Esophagus muscularis mucosa (tissue), 4 donors: ENCODE data around the gene PIGL. TPM values are rescaled to one million over a fixed set of nuclear protein-coding genes. Genes with fewer than 3 reads are reported as not detected.

Experiments
- DNase-seq: peaks from one replicate; pipeline ENCODE4 v3.0.0-alpha.2; 2017; ENCODE audit errors: extremely low spot score
- H3K27ac ChIP-seq, 4 donors: fragments of 200-600 bp; sonication (generic); replicated peaks in 1 of 4; 1 replicate in 3 of 4; 2 replicates in 1 of 4; pipeline ENCODE4 v1.5.1; 2016 to 2019; ENCODE audit warnings: mild to moderate bottlenecking in 1 of 4
- H3K27me3 ChIP-seq, 4 donors: fragments of 200-600 bp; sonication (generic); one replicate each; pipeline versions ENCODE4 v1.5.1 to v1.6.0; 2016 to 2019
- H3K36me3 ChIP-seq, 4 donors: fragments of 200-600 bp; sonication (generic); one replicate each; pipeline ENCODE4 v1.5.1; 2016 to 2019
- H3K4me1 ChIP-seq, 4 donors: fragments of 200-600 bp; sonication (generic); one replicate each; pipeline ENCODE4 v1.5.1; 2016 to 2019
- H3K4me3 ChIP-seq, 4 donors: fragments of 200-600 bp; sonication (generic); 1 replicate in 2 of 4; 2 replicates in 2 of 4; pipeline ENCODE4 v1.5.1; 2016 to 2019; ENCODE audit warnings: mild to moderate bottlenecking in 4 of 4, moderate library complexity in 1 of 4
- H3K9me3 ChIP-seq, 4 donors: fragments of 200-600 bp; sonication (generic); 1 replicate in 3 of 4; 2 replicates in 1 of 4; pipeline ENCODE4 v1.5.1; 2016 to 2019
- EP300 ChIP-seq: sonication (generic); formaldehyde crosslinking; IDR thresholded peaks from one replicate; pipeline ENCODE4 v1.6.1; 2017; ENCODE audit warnings: antibody characterized with exemption
- POLR2A ChIP-seq: fragments of 450-650 bp; IDR thresholded peaks from one replicate; pipeline ENCODE4 v1.6.1; 2017; ENCODE audit warnings: antibody characterized with exemption, moderate library complexity, mild to moderate bottlenecking, low read depth
- POLR2AphosphoS5 ChIP-seq, 2 donors: sonication (generic); formaldehyde crosslinking; IDR thresholded peaks; one replicate each; pipeline ENCODE4 v1.6.1; 2017; ENCODE audit warnings: antibody characterized with exemption in 2 of 2
- WGBS: methylation state at CpG from one replicate; pipeline ENCODE4 v1.1.5; 2018; 5-methylcytosine and 5-hydroxymethylcytosine counted together
- intact Hi-C: fragments of 100-400 bp; cut with DNase I; formaldehyde crosslinking; loops from one replicate; pipeline ENCODE4 v1.15.1; 2023
- total RNA-seq, 4 donors: library from RNA; depleted of rRNA; stranded (reverse); fragments of >200 nt; gene quantifications; one replicate each; pipeline versions ENCODE4 v1.1.0 to v1.2.1, GENCODE V29; 2016
- TF ChIP-seq, protein P1 (sequence below), 3 experiments: fragments of 200-600 bp in 2 of 3; fragments of 450-650 bp in 1 of 3; sonication (generic) in 2 of 3; IDR thresholded peaks; one replicate each; pipeline ENCODE4 v1.5.1; 2017 to 2019; ENCODE audit warnings: antibody characterized with exemption in 3 of 3, mild to moderate bottlenecking in 2 of 3, moderate library complexity in 1 of 3

PIGL gene
- total RNA-seq, 4 donors from 2014 or later: 10.0 to 21.7 (median 16.5) TPM

DNA sequence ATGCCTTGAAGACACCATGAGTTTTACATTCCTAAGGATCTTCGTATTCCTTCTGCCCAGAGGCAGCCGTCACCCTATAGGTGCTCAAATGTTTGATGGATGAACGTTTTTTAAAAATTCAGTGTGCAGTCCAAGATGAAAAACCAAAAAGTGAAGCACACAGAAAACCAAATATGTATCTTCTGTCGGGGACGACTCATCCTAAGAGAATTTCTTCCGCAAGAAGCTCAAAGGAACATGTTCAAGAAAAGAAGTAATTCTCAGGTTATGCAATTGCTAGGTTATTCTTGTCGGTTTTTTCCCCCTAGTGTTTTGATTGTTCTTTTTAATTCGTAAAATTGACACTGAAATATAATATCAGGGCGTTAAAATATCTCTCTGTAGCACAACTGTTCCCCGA lies 134.8 kb downstream of the PIGL start:
- peak overlapping the region in 1 of 4 donors; percentile 73 for H3K27ac ChIP-seq
- H3K4me3 ChIP-seq: peak overlapping the region; percentile 74 to 83 (median 76)
- intact Hi-C loops: loop anchor here (5.0 to 10.0 kb wide), 2 partner anchors 65 to 137 kb away; partner anchors contain the start of genes NCOR1 and PIGL
- WGBS: 26% methylated on average over 10 of the region's 10 CpGs
- H3K4me1 ChIP-seq: peaks cover 9 to 24% (median 20%) of the 10 kb centered on the region in 4 donors
- DNase-seq: no peak
- H3K36me3 ChIP-seq: peaks cover 0 to 26% (median 11%) of the 10 kb centered on the region in 4 donors
- no peaks in the 10 kb centered on the region for H3K9me3 ChIP-seq
- no peak for TF ChIP-seq POLR2A
- H3K27me3 ChIP-seq: no peaks in the 10 kb centered on the region

DNA sequence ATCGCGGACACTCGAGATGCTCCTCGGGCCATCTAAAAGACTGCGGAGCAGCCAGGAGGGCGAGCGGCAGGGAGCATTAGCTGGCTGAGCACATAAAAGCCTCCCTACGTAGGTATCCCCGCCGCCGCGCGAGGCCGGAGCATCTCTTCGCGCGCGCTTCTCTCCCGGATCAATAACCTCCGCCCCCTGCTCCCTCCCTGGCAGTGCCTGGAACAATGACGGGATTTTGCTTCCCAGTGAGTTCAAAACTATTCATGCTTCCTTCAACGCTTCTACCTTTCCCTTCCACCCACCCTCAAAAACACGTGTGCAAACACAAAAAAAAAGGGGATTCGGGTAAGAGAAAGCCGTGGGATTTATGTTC lies 135.3 kb downstream of the PIGL start:
- Histone ChIP-seq H3K36me3 (peaks cover 0 to 22% (median 11%) of the 10 kb centered on the region in 4 donors), H3K4me1 (peaks cover 9 to 24% (median 20%) of the 10 kb centered on the region in 4 donors), H3K4me3 (peak overlapping the region; percentile 74 to 83 (median 76)), H3K27me3 (no peaks in the 10 kb centered on the region), H3K9me3 (no peaks in the 10 kb centered on the region), H3K27ac (peak overlapping the region in 2 of 4 donors; percentile 73 to 74)
- no peak for DNase-seq
- intact Hi-C loops: loop anchor here (5.0 to 10.0 kb wide), 2 partner anchors 65 to 137 kb away; partner anchors contain the start of genes NCOR1 and PIGL
- TF ChIP-seq POLR2A (no peak), POLR2AphosphoS5 (IDR thresholded peaks at IDR 0.05) (no peak), EP300 (no peak)
- TF ChIP-seq, protein P1, sequence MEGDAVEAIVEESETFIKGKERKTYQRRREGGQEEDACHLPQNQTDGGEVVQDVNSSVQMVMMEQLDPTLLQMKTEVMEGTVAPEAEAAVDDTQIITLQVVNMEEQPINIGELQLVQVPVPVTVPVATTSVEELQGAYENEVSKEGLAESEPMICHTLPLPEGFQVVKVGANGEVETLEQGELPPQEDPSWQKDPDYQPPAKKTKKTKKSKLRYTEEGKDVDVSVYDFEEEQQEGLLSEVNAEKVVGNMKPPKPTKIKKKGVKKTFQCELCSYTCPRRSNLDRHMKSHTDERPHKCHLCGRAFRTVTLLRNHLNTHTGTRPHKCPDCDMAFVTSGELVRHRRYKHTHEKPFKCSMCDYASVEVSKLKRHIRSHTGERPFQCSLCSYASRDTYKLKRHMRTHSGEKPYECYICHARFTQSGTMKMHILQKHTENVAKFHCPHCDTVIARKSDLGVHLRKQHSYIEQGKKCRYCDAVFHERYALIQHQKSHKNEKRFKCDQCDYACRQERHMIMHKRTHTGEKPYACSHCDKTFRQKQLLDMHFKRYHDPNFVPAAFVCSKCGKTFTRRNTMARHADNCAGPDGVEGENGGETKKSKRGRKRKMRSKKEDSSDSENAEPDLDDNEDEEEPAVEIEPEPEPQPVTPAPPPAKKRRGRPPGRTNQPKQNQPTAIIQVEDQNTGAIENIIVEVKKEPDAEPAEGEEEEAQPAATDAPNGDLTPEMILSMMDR (IDR thresholded peaks at IDR 0.05): no peak
- 2% methylated on average over 25 of the region's 25 CpGs for WGBS

DNA sequence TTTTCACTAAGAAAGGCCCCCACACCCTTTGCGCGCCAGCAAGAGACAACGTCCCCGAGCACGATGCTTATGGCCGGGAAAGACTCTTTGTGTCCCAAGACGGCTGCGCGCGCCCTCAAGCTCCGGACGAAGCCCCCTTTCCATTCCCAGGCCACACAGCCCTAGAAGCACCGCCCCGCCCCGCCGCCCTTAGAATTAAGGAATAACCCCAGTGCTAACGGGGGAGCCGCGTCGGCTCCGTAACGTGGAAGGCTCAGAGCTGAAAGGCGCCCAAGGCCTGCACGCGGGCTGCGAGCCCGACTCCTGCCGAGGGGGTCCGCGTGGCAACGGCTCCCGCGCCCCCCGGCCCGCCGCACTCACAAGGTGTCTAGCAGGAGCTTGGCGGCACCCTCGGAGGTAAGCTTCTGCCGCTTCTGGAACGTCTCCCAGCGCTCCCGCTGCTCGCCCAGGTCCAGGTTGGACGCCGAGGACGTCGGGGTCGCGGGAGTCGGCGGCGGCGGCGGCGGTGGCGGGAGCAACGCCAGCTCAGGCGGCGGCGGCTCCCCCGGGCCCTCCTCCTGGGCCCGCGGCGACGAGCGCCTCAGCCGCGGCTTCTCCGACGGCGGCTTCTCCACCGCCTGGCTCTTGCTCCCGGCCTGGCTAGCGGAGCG lies 135.8 kb downstream of the PIGL start:
- WGBS: under 1% methylated on average over 56 of the region's 75 CpGs
- peaks cover 9 to 24% (median 20%) of the 10 kb centered on the region in 4 donors for H3K4me1 ChIP-seq
- TF ChIP-seq, protein P1 (IDR thresholded peaks at IDR 0.05): no peak
- TF ChIP-seq POLR2A: no peak
- TF ChIP-seq POLR2AphosphoS5 (IDR thresholded peaks at IDR 0.05): no peak
- no peak for TF ChIP-seq EP300
- intact Hi-C loops: loop anchor here (5.0 to 10.0 kb wide), 2 partner anchors 65 to 138 kb away; partner anchors contain the start of genes NCOR1 and PIGL
- DNase-seq: no peak
- H3K27ac ChIP-seq: peak overlapping the region; percentile 58 to 74 (median 71)
- H3K4me3 ChIP-seq: peak overlapping the region; percentile 74 to 83 (median 76)
- no peaks in the 10 kb centered on the region for H3K9me3 ChIP-seq
- no peaks in the 10 kb centered on the region for H3K27me3 ChIP-seq
- peaks cover 0 to 20% (median 11%) of the 10 kb centered on the region in 4 donors for H3K36me3 ChIP-seq

DNA sequence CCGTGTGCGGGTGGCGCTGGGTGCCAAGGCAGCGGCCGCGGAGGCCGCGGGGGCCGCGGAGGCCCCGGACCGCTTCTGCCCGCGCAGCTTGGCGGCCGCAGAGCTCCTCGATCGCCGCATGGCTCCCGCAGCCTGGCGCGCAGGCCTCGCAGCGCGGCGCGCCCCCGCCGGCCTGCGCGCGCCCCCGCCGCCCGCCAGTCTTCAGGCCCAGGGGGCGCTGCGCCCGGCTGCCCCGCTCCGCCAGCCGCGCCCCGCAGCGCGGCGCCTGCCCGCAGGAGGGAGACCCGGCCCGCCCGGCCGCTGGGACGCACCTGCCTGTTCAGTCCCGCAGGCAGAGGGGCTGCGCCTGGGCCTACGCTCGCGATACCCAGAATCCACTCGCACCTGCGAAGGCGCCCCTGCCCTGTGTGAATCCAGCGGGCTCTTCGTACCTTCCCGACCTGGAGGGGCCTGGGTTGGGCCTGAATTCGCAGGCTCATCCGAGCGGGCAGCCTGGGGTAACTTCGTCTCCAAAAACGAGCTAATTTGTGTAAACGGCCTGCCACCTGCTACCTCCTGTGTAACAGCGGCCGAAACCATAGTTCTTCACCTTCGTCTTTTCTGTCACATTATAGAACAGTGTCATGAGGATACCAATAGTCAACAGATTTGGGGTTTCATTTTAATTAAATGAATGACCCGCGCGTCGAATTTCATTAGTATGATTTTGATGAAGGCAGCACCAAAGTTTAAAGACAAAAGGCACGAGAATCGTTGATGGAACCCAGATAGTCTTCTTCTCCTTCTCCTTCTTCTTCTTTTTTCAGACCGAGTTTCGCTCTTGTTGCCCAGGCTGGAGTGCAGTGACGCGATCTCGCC lies 136.5 kb downstream of the PIGL start, which contains the start of gene CENPV:
Gene CENPV (minus strand): TSS at position 153 of the 858 bp plus-strand sequence. CDS start 33 bp downstream, at position 120.
- WGBS: 47% methylated on average over 28 of the region's 83 CpGs
- peaks cover 0 to 12% (median 7%) of the 10 kb centered on the region in 4 donors for H3K36me3 ChIP-seq
- no peaks in the 10 kb centered on the region for H3K9me3 ChIP-seq
- no peak for DNase-seq
- H3K4me1 ChIP-seq: peaks cover 9 to 24% (median 20%) of the 10 kb centered on the region in 4 donors
- no peaks in the 10 kb centered on the region for H3K27me3 ChIP-seq
- H3K27ac ChIP-seq: peak within 1 kb of the TSS; percentile 58 to 74 (median 71)
- intact Hi-C loops: loop anchor here (5.0 to 10.0 kb wide), 2 partner anchors 66 to 139 kb away; partner anchors contain the start of genes NCOR1 and PIGL
- no peak for TF ChIP-seq POLR2AphosphoS5 (IDR thresholded peaks at IDR 0.05)
- TF ChIP-seq, protein P1 (IDR thresholded peaks at IDR 0.05): peak in 1 of 3 experiments; percentile 18
- H3K4me3 ChIP-seq: peak within 1 kb of the TSS; percentile 74 to 83 (median 76)
